Measurements from ENCODE around the gene SMC3. TPM values are rescaled to one million over a fixed set of nuclear protein-coding genes. Genes with fewer than 3 reads are reported as not detected.
A peak's percentile ranks its signal among the peaks of the same experiment; 100 is the strongest.
"Not testable (repeated sequence)": the region's sequence is repeated elsewhere in the genome, so short reads cannot be mapped to it uniquely, and the experiment has no call there.

The SMC3 gene
- total and polyA plus RNA-seq, 4 donors = 14.7 to 35.8 (median 26.2) TPM

GRCh38 chr10:110528224-110528996 is 39.1 kb upstream of the SMC3 start:
- intact Hi-C loops (cut with DNase I) = no loop called here
- WGBS, 2 donors = 82 to 83% methylated on average over 5 of the region's 5 CpGs
- DNase-seq (no peak), ATAC-seq (ENCODE audit: low FRiP score) (no peak)
- Histone ChIP-seq H3K9me3 (ENCODE audit: control insufficient read depth, low read length) (no peaks in the 10 kb centered on the region), H3K4me3 (ENCODE audit: low read length in 2 of 2) (no peak overlapping the region), H3K27me3 (ENCODE audit: control insufficient read depth in 1 of 2, insufficient read depth in 2 of 2, low read length in 1 of 2) (no peaks in the 10 kb centered on the region), H3K36me3 (ENCODE audit: control insufficient read depth in 1 of 2, insufficient read depth in 2 of 2, low read length in 1 of 2) (no peaks in the 10 kb centered on the region), H3K27ac (ENCODE audit: low read depth in 1 of 2, low read length in 2 of 2) (no peak overlapping the region), H3K4me1 (ENCODE audit: control insufficient read depth in 1 of 2, insufficient read depth in 2 of 2, low read length in 2 of 2) (peaks cover 0 to 2% of the 10 kb centered on the region in 2 donors)

- H3K36me3 ChIP-seq (ENCODE audit: control insufficient read depth in 1 of 2, insufficient read depth in 2 of 2, low read length in 1 of 2); H3K9me3 ChIP-seq (ENCODE audit: control insufficient read depth, low read length); ATAC-seq (ENCODE audit: low FRiP score); DNase-seq; H3K4me1 ChIP-seq (ENCODE audit: control insufficient read depth in 1 of 2, insufficient read depth in 2 of 2, low read length in 2 of 2); intact Hi-C loops (cut with DNase I); H3K27me3 ChIP-seq (ENCODE audit: control insufficient read depth in 1 of 2, insufficient read depth in 2 of 2, low read length in 1 of 2); H3K27ac ChIP-seq (ENCODE audit: low read depth in 1 of 2, low read length in 2 of 2); H3K4me3 ChIP-seq (ENCODE audit: low read length in 2 of 2): not testable (repeated sequence)
- 97% methylated on average over 8 of the region's 8 CpGs for WGBS, 2 donors
These were observed 38.4 kb upstream of the SMC3 start for GRCh38 chr10:110528997-110529524.

- no peak overlapping the region for H3K4me3 ChIP-seq (ENCODE audit: low read length in 2 of 2)
- no peaks in the 10 kb centered on the region for H3K27me3 ChIP-seq (ENCODE audit: control insufficient read depth in 1 of 2, insufficient read depth in 2 of 2, low read length in 1 of 2)
- WGBS, 2 donors = 86 to 88% methylated on average over 6 of the region's 6 CpGs
- no peaks in the 10 kb centered on the region for H3K4me1 ChIP-seq (ENCODE audit: control insufficient read depth in 1 of 2, insufficient read depth in 2 of 2, low read length in 2 of 2)
- intact Hi-C loops (cut with DNase I) = no loop called here
- DNase-seq = no peak
- H3K9me3 ChIP-seq (ENCODE audit: control insufficient read depth, low read length) = no peaks in the 10 kb centered on the region
- no peak overlapping the region for H3K27ac ChIP-seq (ENCODE audit: low read depth in 1 of 2, low read length in 2 of 2)
- H3K36me3 ChIP-seq (ENCODE audit: control insufficient read depth in 1 of 2, insufficient read depth in 2 of 2, low read length in 1 of 2) = no peaks in the 10 kb centered on the region
- ATAC-seq (ENCODE audit: low FRiP score) = no peak
These were observed 37.9 kb upstream of the SMC3 start for GRCh38 chr10:110529596-110530011.

GRCh38 chr10:110530131-110530831 is 37.2 kb upstream of the SMC3 start:
- ATAC-seq (ENCODE audit: low FRiP score) = peak; percentile 68
- no peak overlapping the region for H3K27ac ChIP-seq (ENCODE audit: low read depth in 1 of 2, low read length in 2 of 2)
- H3K4me3 ChIP-seq (ENCODE audit: low read length in 2 of 2) = peak overlapping the region in 1 of 2 donors; percentile 10
- no peaks in the 10 kb centered on the region for H3K36me3 ChIP-seq (ENCODE audit: control insufficient read depth in 1 of 2, insufficient read depth in 2 of 2, low read length in 1 of 2)
- H3K27me3 ChIP-seq (ENCODE audit: control insufficient read depth in 1 of 2, insufficient read depth in 2 of 2, low read length in 1 of 2) = no peaks in the 10 kb centered on the region
- H3K9me3 ChIP-seq (ENCODE audit: control insufficient read depth, low read length) = no peaks in the 10 kb centered on the region
- intact Hi-C loops (cut with DNase I) = no loop called here
- WGBS, 2 donors = 10 to 16% methylated on average over 34 to 35 of the region's 35 CpGs
- peak; percentile 60 to 86 for DNase-seq
- H3K4me1 ChIP-seq (ENCODE audit: control insufficient read depth in 1 of 2, insufficient read depth in 2 of 2, low read length in 2 of 2) = no peaks in the 10 kb centered on the region

- H3K36me3 ChIP-seq (ENCODE audit: control insufficient read depth in 1 of 2, insufficient read depth in 2 of 2, low read length in 1 of 2) = no peaks in the 10 kb centered on the region
- WGBS, 2 donors = 78 to 86% methylated on average over 2 of the region's 2 CpGs
These were observed 35.8 kb upstream of the SMC3 start for GRCh38 chr10:110531687-110532086.

GRCh38 chr10:110532628-110533027 is 34.9 kb upstream of the SMC3 start:
- H3K9me3 ChIP-seq (ENCODE audit: control insufficient read depth, low read length); H3K4me1 ChIP-seq (ENCODE audit: control insufficient read depth in 1 of 2, insufficient read depth in 2 of 2, low read length in 2 of 2); ATAC-seq (ENCODE audit: low FRiP score); DNase-seq; H3K36me3 ChIP-seq (ENCODE audit: control insufficient read depth in 1 of 2, insufficient read depth in 2 of 2, low read length in 1 of 2); H3K27ac ChIP-seq (ENCODE audit: low read depth in 1 of 2, low read length in 2 of 2); H3K27me3 ChIP-seq (ENCODE audit: control insufficient read depth in 1 of 2, insufficient read depth in 2 of 2, low read length in 1 of 2); intact Hi-C loops (cut with DNase I); H3K4me3 ChIP-seq (ENCODE audit: low read length in 2 of 2): not testable (repeated sequence)
- WGBS, 2 donors = 95 to 99% methylated on average over 4 of the region's 4 CpGs

More at GRCh38 chr10:110531687-110532086, 35.8 kb upstream of the SMC3 start:
- ATAC-seq (ENCODE audit: low FRiP score) (no peak), DNase-seq (no peak)
- H3K4me1 ChIP-seq (ENCODE audit: control insufficient read depth in 1 of 2, insufficient read depth in 2 of 2, low read length in 2 of 2) = no peaks in the 10 kb centered on the region
- no peaks in the 10 kb centered on the region for H3K9me3 ChIP-seq (ENCODE audit: control insufficient read depth, low read length)
- H3K27ac ChIP-seq (ENCODE audit: low read depth in 1 of 2, low read length in 2 of 2) = no peak overlapping the region
- H3K4me3 ChIP-seq (ENCODE audit: low read length in 2 of 2) = no peak overlapping the region
- intact Hi-C loops (cut with DNase I) = no loop called here
- no peaks in the 10 kb centered on the region for H3K27me3 ChIP-seq (ENCODE audit: control insufficient read depth in 1 of 2, insufficient read depth in 2 of 2, low read length in 1 of 2)

- Histone ChIP-seq H3K27ac (ENCODE audit: low read depth in 1 of 2, low read length in 2 of 2) (no peak overlapping the region), H3K36me3 (ENCODE audit: control insufficient read depth in 1 of 2, insufficient read depth in 2 of 2, low read length in 1 of 2) (no peaks in the 10 kb centered on the region), H3K4me1 (ENCODE audit: control insufficient read depth in 1 of 2, insufficient read depth in 2 of 2, low read length in 2 of 2) (no peaks in the 10 kb centered on the region), H3K4me3 (ENCODE audit: low read length in 2 of 2) (no peak overlapping the region), H3K9me3 (ENCODE audit: control insufficient read depth, low read length) (no peaks in the 10 kb centered on the region), H3K27me3 (ENCODE audit: control insufficient read depth in 1 of 2, insufficient read depth in 2 of 2, low read length in 1 of 2) (no peaks in the 10 kb centered on the region)
- intact Hi-C loops (cut with DNase I) = no loop called here
- no peak for ATAC-seq (ENCODE audit: low FRiP score)
- no peak for DNase-seq
- WGBS, 2 donors = 43% methylated on average over 3 of the region's 3 CpGs
These were observed 34.3 kb upstream of the SMC3 start for GRCh38 chr10:110533149-110533548.

- Histone ChIP-seq H3K27ac (ENCODE audit: low read depth in 1 of 2, low read length in 2 of 2) (no peak overlapping the region), H3K4me3 (ENCODE audit: low read length in 2 of 2) (no peak overlapping the region), H3K9me3 (ENCODE audit: control insufficient read depth, low read length) (no peaks in the 10 kb centered on the region), H3K27me3 (ENCODE audit: control insufficient read depth in 1 of 2, insufficient read depth in 2 of 2, low read length in 1 of 2) (no peaks in the 10 kb centered on the region), H3K36me3 (ENCODE audit: control insufficient read depth in 1 of 2, insufficient read depth in 2 of 2, low read length in 1 of 2) (no peaks in the 10 kb centered on the region), H3K4me1 (ENCODE audit: control insufficient read depth in 1 of 2, insufficient read depth in 2 of 2, low read length in 2 of 2) (no peaks in the 10 kb centered on the region)
- DNase-seq = no peak
- no peak for ATAC-seq (ENCODE audit: low FRiP score)
- 83 to 91% methylated on average over 2 of the region's 2 CpGs for WGBS, 2 donors
- intact Hi-C loops (cut with DNase I) = no loop called here
These were observed 32.9 kb upstream of the SMC3 start for GRCh38 chr10:110534571-110534970.

All from aorta (tissue), 5 donors.